Left ventricle myocardium inferior (tissue), 1 donor: ENCODE measurements around the gene KCNMB2. TPM values are rescaled to one million over a fixed set of nuclear protein-coding genes. Genes with fewer than 3 reads are reported as not detected.
A peak's percentile ranks its signal among the peaks of the same experiment; 100 is the strongest.

ENCODE experiments used
- DNase-seq: peaks from one replicate; pipeline ENCODE4 v3.0.0-alpha.2; 2020
- H3K27ac ChIP-seq: fragments of 200-600 bp; replicated peaks from 2 replicates; pipeline ENCODE4 v1.8.0; 2021
- H3K27me3 ChIP-seq: fragments of 200-600 bp; 2 replicates; pipeline ENCODE4 v1.8.0; 2021; ENCODE audit warnings: low read depth
- H3K36me3 ChIP-seq: fragments of 200-600 bp; 2 replicates; pipeline ENCODE4 v1.8.0; 2021
- H3K4me1 ChIP-seq: fragments of 200-600 bp; 2 replicates; pipeline ENCODE4 v1.8.0; 2021
- H3K4me3 ChIP-seq: fragments of 200-600 bp; 2 replicates; pipeline ENCODE4 v1.8.0; 2021; ENCODE audit warnings: mild to moderate bottlenecking, moderate library complexity
- H3K9me3 ChIP-seq: fragments of 200-600 bp; replicated peaks from 2 replicates; pipeline ENCODE4 v1.8.0; 2021
- intact Hi-C: fragments of 100-400 bp; cut with micrococcal nuclease; formaldehyde crosslinking; loops from one replicate; pipeline ENCODE4 v1.11.0; 2022
- total RNA-seq: library from RNA; stranded (reverse); fragmentation: NEBNext Ultra II Directional; extraction: Animal tissue kit (Norgen Biotek cat#: 25700); gene quantifications from one replicate; pipeline ENCODE4 v1.2.1, GENCODE V29; 2021
- TF ChIP-seq, protein P1 (sequence below): fragments of 200-600 bp; IDR thresholded peaks from 2 replicates; pipeline ENCODE4 v1.8.0; 2021; ENCODE audit warnings: antibody characterized with exemption, mild to moderate bottlenecking, borderline replicate concordance
- donor health status: DM: no; HTN: yes; CAD: no; lungs with severe emphysema.

Gene KCNMB2
- total RNA-seq, 1 donor from 2014 or later = 2.1 TPM

- intact Hi-C loops = no loop called here
- H3K4me3 ChIP-seq = no peak overlapping the region
- peaks cover 20% of the 10 kb centered on the region for H3K4me1 ChIP-seq
- no peaks in the 10 kb centered on the region for H3K9me3 ChIP-seq
- no peak overlapping the region for H3K27ac ChIP-seq
- no peaks in the 10 kb centered on the region for H3K36me3 ChIP-seq
- TF ChIP-seq, protein P1, sequence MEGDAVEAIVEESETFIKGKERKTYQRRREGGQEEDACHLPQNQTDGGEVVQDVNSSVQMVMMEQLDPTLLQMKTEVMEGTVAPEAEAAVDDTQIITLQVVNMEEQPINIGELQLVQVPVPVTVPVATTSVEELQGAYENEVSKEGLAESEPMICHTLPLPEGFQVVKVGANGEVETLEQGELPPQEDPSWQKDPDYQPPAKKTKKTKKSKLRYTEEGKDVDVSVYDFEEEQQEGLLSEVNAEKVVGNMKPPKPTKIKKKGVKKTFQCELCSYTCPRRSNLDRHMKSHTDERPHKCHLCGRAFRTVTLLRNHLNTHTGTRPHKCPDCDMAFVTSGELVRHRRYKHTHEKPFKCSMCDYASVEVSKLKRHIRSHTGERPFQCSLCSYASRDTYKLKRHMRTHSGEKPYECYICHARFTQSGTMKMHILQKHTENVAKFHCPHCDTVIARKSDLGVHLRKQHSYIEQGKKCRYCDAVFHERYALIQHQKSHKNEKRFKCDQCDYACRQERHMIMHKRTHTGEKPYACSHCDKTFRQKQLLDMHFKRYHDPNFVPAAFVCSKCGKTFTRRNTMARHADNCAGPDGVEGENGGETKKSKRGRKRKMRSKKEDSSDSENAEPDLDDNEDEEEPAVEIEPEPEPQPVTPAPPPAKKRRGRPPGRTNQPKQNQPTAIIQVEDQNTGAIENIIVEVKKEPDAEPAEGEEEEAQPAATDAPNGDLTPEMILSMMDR = no peak
- no peak for DNase-seq
- no peaks in the 10 kb centered on the region for H3K27me3 ChIP-seq
Measured at GRCh38 chr3:178569826-178570225, 33.6 kb downstream of the KCNMB2 start.

- no peaks in the 10 kb centered on the region for H3K27me3 ChIP-seq
- TF ChIP-seq, protein P1 = no peak
- no peaks in the 10 kb centered on the region for H3K36me3 ChIP-seq
- DNase-seq = peak; percentile 16
- H3K4me3 ChIP-seq = no peak overlapping the region
- H3K27ac ChIP-seq = no peak overlapping the region
- H3K4me1 ChIP-seq = peaks cover 22% of the 10 kb centered on the region
- peaks cover 23% of the 10 kb centered on the region for H3K9me3 ChIP-seq
- intact Hi-C loops = loop anchor here (10.0 kb wide), 1 partner anchor 1759 kb away; no protein-coding TSS in a partner anchor
Measured at GRCh38 chr3:178583963-178584575, 47.8 kb downstream of the KCNMB2 start.

DNA sequence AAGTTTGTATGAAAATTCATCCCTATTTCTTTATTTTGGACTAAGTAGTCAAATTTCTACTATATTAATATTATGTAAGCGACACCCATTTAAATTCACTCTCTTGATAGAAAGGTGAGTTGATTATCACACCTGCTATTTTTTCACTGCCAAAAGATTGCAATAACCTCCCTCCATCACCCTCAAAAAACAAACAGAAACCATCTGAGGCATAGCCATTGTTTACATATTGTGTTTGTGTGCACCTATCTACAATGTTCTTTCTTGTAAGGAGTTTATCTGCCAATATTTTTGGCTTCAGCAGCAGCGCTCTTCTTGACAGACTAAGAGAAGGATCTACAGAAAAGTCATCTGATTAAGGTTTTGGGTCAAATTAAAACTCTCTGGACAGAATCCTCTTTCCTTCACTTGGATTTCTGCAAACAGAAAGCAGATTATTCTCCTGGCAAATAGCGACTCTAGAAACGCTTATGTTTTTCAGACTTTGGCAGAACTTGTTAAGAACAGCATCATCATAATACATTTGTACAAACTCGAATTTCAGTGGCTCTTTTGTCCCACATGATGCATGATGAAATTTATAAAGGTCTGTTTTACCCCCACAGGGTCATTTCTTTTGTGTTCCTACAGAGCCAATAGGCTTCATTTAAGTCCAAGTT lies 48.6 kb downstream of the KCNMB2 start:
- Histone ChIP-seq H3K36me3 (no peaks in the 10 kb centered on the region), H3K27me3 (no peaks in the 10 kb centered on the region), H3K4me1 (peaks cover 22% of the 10 kb centered on the region), H3K4me3 (no peak overlapping the region), H3K9me3 (peaks cover 16% of the 10 kb centered on the region), H3K27ac (peak overlapping the region; percentile 58)
- no peak for DNase-seq
- TF ChIP-seq, protein P1 = no peak
- intact Hi-C loops = loop anchor here (10.0 kb wide), 1 partner anchor 1760 kb away; no protein-coding TSS in a partner anchor

- DNase-seq = no peak
- H3K27me3 ChIP-seq = no peaks in the 10 kb centered on the region
- H3K4me1 ChIP-seq = peaks cover 22% of the 10 kb centered on the region
- TF ChIP-seq, protein P1 = no peak
- peaks cover 11% of the 10 kb centered on the region for H3K9me3 ChIP-seq
- intact Hi-C loops = loop anchor here (10.0 kb wide), 1 partner anchor 1761 kb away; no protein-coding TSS in a partner anchor
- no peak overlapping the region for H3K4me3 ChIP-seq
- H3K27ac ChIP-seq = peak overlapping the region; percentile 58
- H3K36me3 ChIP-seq = no peaks in the 10 kb centered on the region
Measured at GRCh38 chr3:178585454-178585853, 49.2 kb downstream of the KCNMB2 start.

DNA sequence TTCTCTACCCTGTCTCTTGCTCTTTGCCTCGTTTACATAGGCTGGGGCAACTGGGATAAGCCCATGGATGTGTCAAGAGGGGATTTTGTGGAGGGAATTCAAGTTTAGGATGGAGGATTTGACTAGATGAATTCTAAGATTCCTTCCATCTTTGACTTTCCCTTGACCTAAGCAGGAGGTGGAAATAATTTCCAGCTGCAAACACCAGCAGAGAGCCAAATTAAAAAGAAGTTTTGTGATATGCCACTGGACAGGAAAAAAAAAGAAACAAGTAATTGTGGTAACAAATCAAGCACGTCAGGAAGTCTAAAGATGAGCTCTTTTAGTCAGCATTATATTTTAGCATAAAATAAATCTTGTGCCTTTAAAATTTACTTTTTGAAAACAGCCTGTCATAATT lies 49.8 kb downstream of the KCNMB2 start:
- no peak overlapping the region for H3K4me3 ChIP-seq
- H3K4me1 ChIP-seq = peaks cover 22% of the 10 kb centered on the region
- intact Hi-C loops = loop anchor here (10.0 kb wide), 1 partner anchor 1761 kb away; no protein-coding TSS in a partner anchor
- TF ChIP-seq, protein P1 = no peak
- no peaks in the 10 kb centered on the region for H3K27me3 ChIP-seq
- no peak for DNase-seq
- peak overlapping the region; percentile 5 for H3K27ac ChIP-seq
- no peaks in the 10 kb centered on the region for H3K36me3 ChIP-seq
- peaks cover 4% of the 10 kb centered on the region for H3K9me3 ChIP-seq
